22Rv1 (cell line): ENCODE data around the gene MOB2.

Experiments
- H3K27ac ChIP-seq: fragments of 450-650 bp; 2 replicates; pipeline ENCODE4 v1.5.1; 2017
- ZFX ChIP-seq: fragments of 450-650 bp; IDR thresholded peaks from 2 replicates; pipeline ENCODE4 v1.6.1; 2017; ENCODE audit warnings: antibody characterized with exemption, borderline replicate concordance
- TF ChIP-seq, protein P1 (sequence below): fragments of 450-650 bp; IDR thresholded peaks from 2 replicates; pipeline ENCODE4 v1.5.1; 2017; ENCODE audit warnings: mild to moderate bottlenecking

Gene MOB2

DNA sequence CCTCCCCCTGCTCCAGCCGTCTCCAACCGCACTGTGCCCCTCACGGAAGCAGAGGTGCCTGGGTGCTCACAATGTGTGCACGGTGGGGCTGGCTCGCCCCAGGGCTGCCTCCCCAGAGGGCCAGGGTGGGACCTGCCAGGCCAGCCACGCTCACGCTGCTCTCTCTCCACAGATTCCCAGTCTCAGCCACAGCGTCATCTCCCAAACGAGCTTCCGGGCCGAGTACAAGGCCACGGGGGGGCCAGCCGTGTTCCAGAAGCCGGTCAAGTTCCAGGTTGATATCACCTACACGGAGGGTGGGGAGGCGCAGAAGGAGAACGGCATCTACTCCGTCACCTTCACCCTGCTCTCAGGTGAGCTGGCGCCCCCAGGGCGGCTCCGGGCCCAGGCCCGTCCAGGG, 30.4 kb downstream of the MOB2 start:
- H3K27ac ChIP-seq: no peak overlapping the region
- TF ChIP-seq, protein P1, sequence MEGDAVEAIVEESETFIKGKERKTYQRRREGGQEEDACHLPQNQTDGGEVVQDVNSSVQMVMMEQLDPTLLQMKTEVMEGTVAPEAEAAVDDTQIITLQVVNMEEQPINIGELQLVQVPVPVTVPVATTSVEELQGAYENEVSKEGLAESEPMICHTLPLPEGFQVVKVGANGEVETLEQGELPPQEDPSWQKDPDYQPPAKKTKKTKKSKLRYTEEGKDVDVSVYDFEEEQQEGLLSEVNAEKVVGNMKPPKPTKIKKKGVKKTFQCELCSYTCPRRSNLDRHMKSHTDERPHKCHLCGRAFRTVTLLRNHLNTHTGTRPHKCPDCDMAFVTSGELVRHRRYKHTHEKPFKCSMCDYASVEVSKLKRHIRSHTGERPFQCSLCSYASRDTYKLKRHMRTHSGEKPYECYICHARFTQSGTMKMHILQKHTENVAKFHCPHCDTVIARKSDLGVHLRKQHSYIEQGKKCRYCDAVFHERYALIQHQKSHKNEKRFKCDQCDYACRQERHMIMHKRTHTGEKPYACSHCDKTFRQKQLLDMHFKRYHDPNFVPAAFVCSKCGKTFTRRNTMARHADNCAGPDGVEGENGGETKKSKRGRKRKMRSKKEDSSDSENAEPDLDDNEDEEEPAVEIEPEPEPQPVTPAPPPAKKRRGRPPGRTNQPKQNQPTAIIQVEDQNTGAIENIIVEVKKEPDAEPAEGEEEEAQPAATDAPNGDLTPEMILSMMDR: no peak
- no peak for TF ChIP-seq ZFX

DNA sequence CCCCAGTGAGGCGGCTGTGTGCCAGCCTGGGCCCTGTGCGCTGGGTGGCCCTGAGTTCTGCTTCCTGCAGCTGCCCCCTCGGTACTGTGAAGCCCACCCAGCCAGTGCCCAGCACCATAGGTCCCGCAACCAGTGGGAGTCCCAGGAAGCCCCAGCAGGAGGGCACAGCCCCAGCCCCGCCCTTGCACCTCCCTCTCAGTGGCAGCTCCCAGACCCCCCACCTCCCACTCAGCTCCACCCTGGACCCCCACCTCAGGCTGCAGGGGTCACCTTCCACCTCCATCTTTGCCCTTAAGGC, 30.9 kb downstream of the MOB2 start:
- H3K27ac ChIP-seq: no peak overlapping the region
- TF ChIP-seq ZFX: no peak
- TF ChIP-seq, protein P1: no peak

GRCh38 chr11:1455032-1455762, 31.4 kb downstream of the MOB2 start:
- no peak for TF ChIP-seq ZFX
- TF ChIP-seq, protein P1: no peak
- H3K27ac ChIP-seq: no peak overlapping the region

GRCh38 chr11:1454576-1454975, 32.0 kb downstream of the MOB2 start:
- TF ChIP-seq, protein P1: no peak
- no peak overlapping the region for H3K27ac ChIP-seq

DNA sequence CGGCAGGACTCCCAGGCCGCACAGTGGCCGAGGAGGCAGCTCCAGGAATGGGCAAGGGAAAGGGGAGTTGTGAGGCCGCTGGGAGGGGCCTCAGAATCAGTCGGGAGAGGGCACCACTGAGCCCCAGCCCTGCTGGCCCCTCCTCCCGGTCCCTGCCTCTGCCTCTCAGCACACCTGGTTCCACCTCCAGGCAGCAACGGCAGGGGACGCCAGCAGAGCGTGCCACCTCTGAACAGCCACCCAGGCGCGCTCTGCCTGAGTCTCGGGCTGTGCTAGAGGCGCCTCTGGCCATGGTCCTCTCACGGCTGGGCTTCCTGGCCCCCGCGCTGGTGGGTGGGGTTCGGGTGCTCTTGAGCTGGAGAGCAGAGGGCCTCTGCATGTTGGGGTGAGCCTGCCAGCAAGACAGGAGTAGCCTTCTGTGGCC, 33.0 kb downstream of the MOB2 start:
- TF ChIP-seq, protein P1: peak; percentile 32
- TF ChIP-seq ZFX: no peak
- H3K27ac ChIP-seq: no peak overlapping the region

GRCh38 chr11:1452744-1453143, 33.8 kb downstream of the MOB2 start:
- no peak overlapping the region for H3K27ac ChIP-seq
- TF ChIP-seq, protein P1: no peak
- TF ChIP-seq ZFX: no peak

DNA sequence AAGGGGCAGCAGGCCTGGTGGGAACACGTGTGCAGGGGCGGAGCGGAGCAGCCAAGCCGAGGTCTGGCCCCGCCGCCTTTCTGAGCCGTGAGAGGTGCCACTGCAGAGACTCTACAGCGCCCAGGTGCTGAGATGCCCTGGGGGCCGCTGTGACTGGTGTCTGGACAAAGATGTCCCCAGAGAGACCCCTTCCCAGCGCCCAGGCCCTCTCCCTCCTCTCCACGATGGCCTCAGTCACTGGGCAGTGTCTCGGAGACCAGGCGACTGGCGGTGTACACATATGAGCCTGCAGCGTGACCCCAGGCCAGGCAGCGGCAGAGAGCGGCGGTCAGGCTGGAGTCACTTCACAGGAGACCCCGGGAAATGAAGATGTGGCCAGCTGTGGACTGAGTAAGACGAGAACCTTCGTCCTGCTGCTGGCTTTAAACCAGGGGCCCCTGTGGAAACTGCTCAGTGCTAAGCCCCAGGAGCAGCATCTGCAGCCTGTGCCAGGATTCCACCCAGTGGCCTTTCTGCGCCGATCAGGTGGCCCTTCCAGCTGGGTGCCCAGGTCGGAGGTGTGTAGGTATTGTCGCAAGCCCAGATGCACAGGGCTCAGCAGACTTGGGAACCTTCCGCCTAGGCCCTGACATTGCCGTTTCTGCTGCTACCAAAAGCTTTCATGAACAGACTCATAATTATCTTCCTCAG, 34.7 kb downstream of the MOB2 start:
- TF ChIP-seq, protein P1: no peak
- TF ChIP-seq ZFX: no peak
- H3K27ac ChIP-seq: no peak overlapping the region
